Adrenal gland (tissue), 12 donors: ENCODE measurements around the gene SULT6B1. TPM values are rescaled to one million over a fixed set of nuclear protein-coding genes. Genes with fewer than 3 reads are reported as not detected.

Experiments
- DNase-seq, 7 donors: peaks; one replicate each; pipeline ENCODE4 v3.0.0-alpha.2; 2019 to 2020
- H3K27ac ChIP-seq, 5 donors: fragments of 200-600 bp; sonication (generic) in 4 of 5; 1 replicate in 3 of 5; 2 replicates in 2 of 5; pipeline versions ENCODE4 v1.5.1 to v1.8.0; 2016 to 2020; ENCODE audit warnings: mild to moderate bottlenecking in 1 of 5
- H3K27me3 ChIP-seq: fragments of 200-600 bp; 2 replicates; pipeline ENCODE4 v1.8.0; 2021
- H3K36me3 ChIP-seq, 2 donors: fragments of 200-600 bp; replicated peaks in 1 of 2; 1 replicate in 1 of 2; 2 replicates in 1 of 2; pipeline versions ENCODE4 v1.5.1 to v1.8.0; 2018 to 2022
- H3K4me1 ChIP-seq, 2 donors: fragments of 200-600 bp; replicated peaks in 1 of 2; 1 replicate in 1 of 2; 2 replicates in 1 of 2; pipeline versions ENCODE4 v1.5.1 to v1.8.0; 2018 to 2021
- H3K4me3 ChIP-seq, 4 donors: fragments of 200-600 bp; sonication (generic) in 3 of 4; one replicate each; pipeline ENCODE4 v1.5.1; 2016 to 2018
- H3K9me3 ChIP-seq, 3 donors: fragments of 200-600 bp; sonication (generic) in 1 of 3; replicated peaks in 1 of 3; 1 replicate in 2 of 3; 2 replicates in 1 of 3; pipeline versions ENCODE4 v1.5.1 to v1.8.0; 2016 to 2021
- POLR2A ChIP-seq, 2 donors: fragments of 450-650 bp; IDR thresholded peaks; one replicate each; pipeline ENCODE4 v1.6.1; 2017; ENCODE audit warnings: antibody characterized with exemption in 2 of 2, mild to moderate bottlenecking in 2 of 2, moderate library complexity in 1 of 2
- WGBS, 4 donors: extraction: QIAGEN DNeasy Blood & Tissue Kit in 2 of 4; methylation state at CpG; one replicate each; pipeline versions ENCODE4 v1.1.5 to v1.1.7; 2013 to 2017; 5-methylcytosine and 5-hydroxymethylcytosine counted together
- intact Hi-C, 2 donors: fragments of 100-400 bp; cut with DNase I; formaldehyde crosslinking; loops; one replicate each; pipeline versions ENCODE4 v1.14.1 to v1.15.0; 2022 to 2023
- polyA plus RNA-seq, 3 donors: library from polyadenylated mRNA; stranded (reverse); fragments of 200-250 nt in 2 of 3; fragments of 350-450 nt in 1 of 3; fragmentation: Illumina TruSeq in 1 of 3; extraction: RNeasy Lipid Tissue Mini Kit (QIAGEN cat#74804) in 1 of 3; gene quantifications; one replicate each; pipeline ENCODE4 v1.2.3, GENCODE V29; 2013 to 2014
- total RNA-seq, 9 donors: library from RNA; depleted of rRNA in 4 of 9; stranded (reverse); fragments of >200 nt in 4 of 9; fragments of 120-200 nt in 1 of 9; fragmentation: NEBNext Ultra II Directional in 1 of 9; extraction: Animal tissue kit (Norgen Biotek cat#: 25700) in 1 of 9; gene quantifications; one replicate each; pipeline versions ENCODE4 v1.1.0 to v1.2.4, GENCODE V29; 2013 to 2023
- TF ChIP-seq, protein P1 (sequence below), 6 experiments: fragments of 450-650 bp in 4 of 6; fragments of 200-600 bp in 2 of 6; sonication (generic) in 1 of 6; IDR thresholded peaks; 1 replicate in 5 of 6; 2 replicates in 1 of 6; pipeline versions ENCODE4 v1.5.1 to v1.8.0; 2016 to 2021; ENCODE audit warnings: antibody characterized with exemption in 6 of 6, mild to moderate bottlenecking in 2 of 6, moderate library complexity in 1 of 6
- donor health status: healthy with polysubstance abuse.
- donor health status: Bipolar disorder and iron deficiency.
- donor health status: DM: yes; HTN: yes; CAD: no.
- donor health status: DM: no; HTN: no; CAD: no.
- donor health status: DM: no; HTN: no; CAD: no.
- donor health status: DM: yes; HTN: yes; CAD: no.

The SULT6B1 gene
- total and polyA plus RNA-seq, 12 donors: not detected

DNA sequence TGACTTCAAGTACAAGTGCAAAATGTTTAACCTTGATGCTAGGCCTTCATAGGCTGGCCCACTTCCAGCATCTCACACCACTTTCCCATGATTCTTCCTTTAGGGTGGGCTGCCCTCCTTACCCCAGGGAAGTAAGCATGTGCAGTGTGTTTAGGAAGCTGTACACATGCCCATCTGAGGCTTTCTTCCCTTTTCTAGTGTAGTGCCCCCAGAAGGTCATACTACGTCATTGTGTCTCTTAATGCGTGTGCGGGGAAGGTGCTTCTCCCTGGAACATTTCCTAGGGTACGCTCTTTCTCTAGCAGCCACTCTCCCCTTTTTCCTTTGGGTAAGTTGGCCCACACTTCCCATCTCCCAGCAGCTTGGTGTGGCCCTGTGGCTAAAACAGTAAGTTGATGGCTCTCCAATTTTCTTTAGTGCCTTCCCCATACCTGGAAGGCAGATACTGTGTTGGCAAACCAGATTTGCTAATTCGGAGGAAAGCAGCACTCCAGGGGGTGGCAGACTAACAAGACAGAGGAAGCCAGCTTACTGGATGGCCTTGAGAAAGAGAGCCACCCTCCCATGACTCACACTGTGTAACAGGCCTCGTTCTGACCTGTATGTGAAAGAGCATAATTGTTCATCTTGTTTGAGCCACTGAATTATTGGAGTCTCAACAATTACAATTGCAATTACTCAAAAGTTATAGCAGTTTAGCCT lies 1.1 kb upstream of the SULT6B1 start:
- TF ChIP-seq, protein P1, sequence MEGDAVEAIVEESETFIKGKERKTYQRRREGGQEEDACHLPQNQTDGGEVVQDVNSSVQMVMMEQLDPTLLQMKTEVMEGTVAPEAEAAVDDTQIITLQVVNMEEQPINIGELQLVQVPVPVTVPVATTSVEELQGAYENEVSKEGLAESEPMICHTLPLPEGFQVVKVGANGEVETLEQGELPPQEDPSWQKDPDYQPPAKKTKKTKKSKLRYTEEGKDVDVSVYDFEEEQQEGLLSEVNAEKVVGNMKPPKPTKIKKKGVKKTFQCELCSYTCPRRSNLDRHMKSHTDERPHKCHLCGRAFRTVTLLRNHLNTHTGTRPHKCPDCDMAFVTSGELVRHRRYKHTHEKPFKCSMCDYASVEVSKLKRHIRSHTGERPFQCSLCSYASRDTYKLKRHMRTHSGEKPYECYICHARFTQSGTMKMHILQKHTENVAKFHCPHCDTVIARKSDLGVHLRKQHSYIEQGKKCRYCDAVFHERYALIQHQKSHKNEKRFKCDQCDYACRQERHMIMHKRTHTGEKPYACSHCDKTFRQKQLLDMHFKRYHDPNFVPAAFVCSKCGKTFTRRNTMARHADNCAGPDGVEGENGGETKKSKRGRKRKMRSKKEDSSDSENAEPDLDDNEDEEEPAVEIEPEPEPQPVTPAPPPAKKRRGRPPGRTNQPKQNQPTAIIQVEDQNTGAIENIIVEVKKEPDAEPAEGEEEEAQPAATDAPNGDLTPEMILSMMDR (IDR thresholded peaks at IDR 0.05): peak in 2 of 6 experiments; percentile 5 to 23
- peak in 1 of 2 donors; percentile 28 for TF ChIP-seq POLR2A (IDR thresholded peaks at IDR 0.05)
- intact Hi-C loops: no loop called here
- H3K27ac ChIP-seq: peak overlapping the region; percentile 61 to 91 (median 79)
- no peaks in the 10 kb centered on the region for H3K36me3 ChIP-seq
- WGBS, 4 donors: 30 to 38% (median 33%) methylated on average over 6 of the region's 6 CpGs
- H3K9me3 ChIP-seq: no peaks in the 10 kb centered on the region
- H3K4me1 ChIP-seq: peaks cover 10 to 13% of the 10 kb centered on the region in 2 donors
- H3K27me3 ChIP-seq: no peaks in the 10 kb centered on the region
- DNase-seq: peak; percentile 77 to 91 (median 90)
- peak overlapping the region in 1 of 4 donors; percentile 11 for H3K4me3 ChIP-seq

- no peaks in the 10 kb centered on the region for H3K27me3 ChIP-seq
- WGBS, 4 donors: 77 to 85% (median 79%) methylated on average over 17 of the region's 17 CpGs
- H3K9me3 ChIP-seq: no peaks in the 10 kb centered on the region
- no peaks in the 10 kb centered on the region for H3K4me1 ChIP-seq
- H3K36me3 ChIP-seq: no peaks in the 10 kb centered on the region
- H3K27ac ChIP-seq: no peak overlapping the region
- no peak for DNase-seq
- TF ChIP-seq, protein P1 (IDR thresholded peaks at IDR 0.05): no peak
- no peak for TF ChIP-seq POLR2A (IDR thresholded peaks at IDR 0.05)
- H3K4me3 ChIP-seq: no peak overlapping the region
- intact Hi-C loops: no loop called here
Observed at GRCh38 chr2:37181726-37182684, 6.5 kb downstream of the SULT6B1 start.

DNA sequence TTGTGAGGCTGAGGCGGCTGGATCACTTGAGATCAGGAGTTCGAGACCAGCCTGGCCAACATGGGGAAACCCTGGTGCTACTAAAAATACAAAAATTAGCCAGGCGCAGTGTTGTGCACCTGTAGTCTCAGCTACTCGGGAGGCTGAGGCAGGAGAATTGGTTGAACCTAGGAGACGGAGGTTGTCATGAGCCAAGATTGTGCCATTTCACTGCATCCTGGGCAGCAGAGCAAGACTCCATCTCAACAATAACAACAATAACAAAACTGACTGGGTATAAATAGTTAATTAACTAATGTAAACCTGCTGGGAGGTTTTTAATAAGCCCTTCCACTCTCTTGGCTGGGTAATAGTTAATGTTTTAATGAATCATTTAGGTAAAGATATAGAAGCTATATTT lies 7.8 kb downstream of the SULT6B1 start:
- DNase-seq: no peak
- Histone ChIP-seq H3K27me3 (no peaks in the 10 kb centered on the region), H3K4me3 (no peak overlapping the region), H3K27ac (no peak overlapping the region), H3K4me1 (no peaks in the 10 kb centered on the region), H3K9me3 (no peaks in the 10 kb centered on the region), H3K36me3 (no peaks in the 10 kb centered on the region)
- no peak for TF ChIP-seq POLR2A (IDR thresholded peaks at IDR 0.05)
- TF ChIP-seq, protein P1 (IDR thresholded peaks at IDR 0.05): no peak
- 88 to 94% (median 92%) methylated on average over 5 of the region's 5 CpGs for WGBS, 4 donors
- intact Hi-C loops: no loop called here

- TF ChIP-seq, protein P1 (IDR thresholded peaks at IDR 0.05): no peak
- no peak for TF ChIP-seq POLR2A (IDR thresholded peaks at IDR 0.05)
Observed at GRCh38 chr2:37180006-37180639, 8.3 kb downstream of the SULT6B1 start.

More at GRCh38 chr2:37180006-37180639, 8.3 kb downstream of the SULT6B1 start:
- DNase-seq: no peak
- H3K27me3 ChIP-seq: no peaks in the 10 kb centered on the region
- H3K4me1 ChIP-seq: no peaks in the 10 kb centered on the region
- H3K4me3 ChIP-seq: no peak overlapping the region
- intact Hi-C loops: no loop called here
- no peak overlapping the region for H3K27ac ChIP-seq
- no peaks in the 10 kb centered on the region for H3K9me3 ChIP-seq
- H3K36me3 ChIP-seq: no peaks in the 10 kb centered on the region
- WGBS, 4 donors: 54 to 69% (median 63%) methylated on average over 4 of the region's 4 CpGs
